Sigmoid colon (tissue), 4 donors: ENCODE data around the gene HILPDA.
"Not testable (repeated sequence)": the region's sequence is repeated elsewhere in the genome, so short reads cannot be mapped to it uniquely, and the experiment has no call there.

Experiments
- EP300 ChIP-seq, 4 donors: sonication (generic); formaldehyde crosslinking; IDR thresholded peaks; one replicate each; pipeline ENCODE4 v1.6.1; 2017; ENCODE audit warnings: antibody characterized with exemption in 4 of 4
- POLR2A ChIP-seq, 2 donors: fragments of 450-650 bp; IDR thresholded peaks; one replicate each; pipeline ENCODE4 v1.6.1; 2016; ENCODE audit warnings: antibody characterized with exemption in 2 of 2, mild to moderate bottlenecking in 2 of 2, moderate library complexity in 2 of 2
- POLR2AphosphoS5 ChIP-seq, 4 donors: sonication (generic); formaldehyde crosslinking; IDR thresholded peaks; one replicate each; pipeline ENCODE4 v1.6.1; 2017; ENCODE audit warnings: antibody characterized with exemption in 4 of 4
- TF ChIP-seq, protein P1 (sequence below), 4 experiments: fragments of 450-650 bp in 3 of 4; fragments of 200-600 bp in 1 of 4; IDR thresholded peaks; one replicate each; pipeline ENCODE4 v1.5.1; 2016 to 2019; ENCODE audit warnings: antibody characterized with exemption in 4 of 4, mild to moderate bottlenecking in 3 of 4, moderate library complexity in 2 of 4

DNA sequence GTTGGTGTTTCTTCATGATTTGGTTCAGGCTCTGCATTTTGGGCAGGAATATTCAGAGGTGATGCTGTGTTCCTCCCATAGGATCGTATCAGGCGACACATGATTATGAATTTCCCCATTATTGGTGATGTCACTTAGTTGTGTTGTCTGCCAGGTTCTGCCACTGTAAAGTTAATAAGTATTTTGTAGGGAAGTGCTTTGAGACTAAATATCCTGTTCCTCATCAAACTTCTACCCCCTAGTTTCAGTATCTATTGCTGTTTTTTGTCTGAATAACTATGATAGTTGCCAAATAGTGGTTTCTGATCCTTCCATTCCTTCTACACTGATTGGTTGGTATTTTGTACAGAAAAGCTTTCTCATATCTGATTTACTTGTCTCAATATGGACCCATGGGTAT, 49.7 kb downstream of the HILPDA start:
- TF ChIP-seq, protein P1, sequence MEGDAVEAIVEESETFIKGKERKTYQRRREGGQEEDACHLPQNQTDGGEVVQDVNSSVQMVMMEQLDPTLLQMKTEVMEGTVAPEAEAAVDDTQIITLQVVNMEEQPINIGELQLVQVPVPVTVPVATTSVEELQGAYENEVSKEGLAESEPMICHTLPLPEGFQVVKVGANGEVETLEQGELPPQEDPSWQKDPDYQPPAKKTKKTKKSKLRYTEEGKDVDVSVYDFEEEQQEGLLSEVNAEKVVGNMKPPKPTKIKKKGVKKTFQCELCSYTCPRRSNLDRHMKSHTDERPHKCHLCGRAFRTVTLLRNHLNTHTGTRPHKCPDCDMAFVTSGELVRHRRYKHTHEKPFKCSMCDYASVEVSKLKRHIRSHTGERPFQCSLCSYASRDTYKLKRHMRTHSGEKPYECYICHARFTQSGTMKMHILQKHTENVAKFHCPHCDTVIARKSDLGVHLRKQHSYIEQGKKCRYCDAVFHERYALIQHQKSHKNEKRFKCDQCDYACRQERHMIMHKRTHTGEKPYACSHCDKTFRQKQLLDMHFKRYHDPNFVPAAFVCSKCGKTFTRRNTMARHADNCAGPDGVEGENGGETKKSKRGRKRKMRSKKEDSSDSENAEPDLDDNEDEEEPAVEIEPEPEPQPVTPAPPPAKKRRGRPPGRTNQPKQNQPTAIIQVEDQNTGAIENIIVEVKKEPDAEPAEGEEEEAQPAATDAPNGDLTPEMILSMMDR (IDR thresholded peaks at IDR 0.05): not testable (repeated sequence)
- TF ChIP-seq POLR2A, EP300, POLR2AphosphoS5 (IDR thresholded peaks at IDR 0.05): not testable (repeated sequence)
